HG02885 (cell line): ENCODE data around the gene RGS10.
"Not testable (repeated sequence)": the region's sequence is repeated elsewhere in the genome, so short reads cannot be mapped to it uniquely, and the experiment has no call there.

Source experiments
- ATAC-seq: cut with Tn5 transposase; IDR thresholded peaks from one replicate; pipeline ENCODE4 v1.9.1; 2021; ENCODE audit warnings: mild to moderate bottlenecking; ENCODE audit not compliant: unreplicated experiment, poor library complexity

Gene RGS10

GRCh38 chr10:119477444-119477843, 65.1 kb downstream of the RGS10 start:
- ATAC-seq: peak; percentile 72

- ATAC-seq: no peak
Observed at GRCh38 chr10:119474606-119475005, 67.9 kb downstream of the RGS10 start.

- ATAC-seq: no peak
Observed at GRCh38 chr10:119473771-119474170, 68.7 kb downstream of the RGS10 start.

GRCh38 chr10:119470920-119471702, 71.4 kb downstream of the RGS10 start:
- no peak for ATAC-seq

GRCh38 chr10:119469846-119470245, 72.7 kb downstream of the RGS10 start:
- no peak for ATAC-seq

- no peak for ATAC-seq
Observed at GRCh38 chr10:119469325-119469707, 73.2 kb downstream of the RGS10 start.

- ATAC-seq: no peak
Observed at GRCh38 chr10:119468542-119469324, 73.8 kb downstream of the RGS10 start.

- no peak for ATAC-seq
Observed at GRCh38 chr10:119466655-119467054, 75.9 kb downstream of the RGS10 start.

- no peak for ATAC-seq
Observed at GRCh38 chr10:119466076-119466475, 76.4 kb downstream of the RGS10 start.

- no peak for ATAC-seq
Observed at GRCh38 chr10:119465085-119465484, 77.4 kb downstream of the RGS10 start.

GRCh38 chr10:119463195-119463594, 79.3 kb downstream of the RGS10 start:
- ATAC-seq: not testable (repeated sequence)

- ATAC-seq: no peak
Observed at GRCh38 chr10:119462773-119463172, 79.7 kb downstream of the RGS10 start.

- ATAC-seq: peak; percentile 68
Observed at GRCh38 chr10:119461923-119462322, 80.6 kb downstream of the RGS10 start.

- ATAC-seq: peak; percentile 73
Observed at GRCh38 chr10:119461380-119461779, 81.1 kb downstream of the RGS10 start.

GRCh38 chr10:119460369-119461195, 81.9 kb downstream of the RGS10 start:
- no peak for ATAC-seq

- no peak for ATAC-seq
Observed at GRCh38 chr10:119459681-119460340, 82.7 kb downstream of the RGS10 start.

GRCh38 chr10:119457966-119458766, 84.4 kb downstream of the RGS10 start:
- ATAC-seq: no peak

GRCh38 chr10:119456435-119456810, 86.1 kb downstream of the RGS10 start:
- ATAC-seq: no peak

GRCh38 chr10:119455609-119456434, 86.7 kb downstream of the RGS10 start:
- peak; percentile 60 for ATAC-seq
